Ovary (tissue), 9 donors: ENCODE results near the gene SLC25A25. TPM values are rescaled to one million over a fixed set of nuclear protein-coding genes. Genes with fewer than 3 reads are reported as not detected.

Experiments used
- DNase-seq, 5 donors: peaks; one replicate each; pipeline ENCODE4 v3.0.0-alpha.2; 2019 to 2020
- H3K27ac ChIP-seq, 2 donors: fragments of 200-600 bp; one replicate each; pipeline versions ENCODE4 v1.5.1 to v1.8.0; 2019 to 2022
- H3K27me3 ChIP-seq: fragments of 200-600 bp; one replicate; pipeline ENCODE4 v1.8.0; 2022
- H3K36me3 ChIP-seq: fragments of 200-600 bp; sonication (generic); one replicate; pipeline ENCODE4 v1.5.1; 2019
- H3K4me1 ChIP-seq: one replicate; pipeline ENCODE4 v1.8.1; 2013; ENCODE audit warnings: mild to moderate bottlenecking, moderate library complexity; ENCODE audit not compliant: insufficient read depth
- H3K4me3 ChIP-seq: fragments of 200-600 bp; sonication (generic); one replicate; pipeline ENCODE4 v1.5.1; 2017
- H3K9me3 ChIP-seq, 2 donors: fragments of 200-600 bp in 1 of 2; sonication (generic) in 1 of 2; one replicate each; pipeline versions ENCODE4 v1.5.1 to v1.8.1; 2013 to 2019; ENCODE audit warnings: mild to moderate bottlenecking in 1 of 2, moderate library complexity in 1 of 2
- EP300 ChIP-seq: sonication (generic); formaldehyde crosslinking; IDR thresholded peaks from one replicate; pipeline ENCODE4 v1.6.1; 2017; ENCODE audit warnings: antibody characterized with exemption
- POLR2A ChIP-seq: fragments of 450-650 bp; IDR thresholded peaks from one replicate; pipeline ENCODE4 v1.6.1; 2017; ENCODE audit warnings: antibody characterized with exemption, mild to moderate bottlenecking, moderate library complexity
- WGBS, 3 donors: extraction: QIAGEN DNeasy Blood & Tissue Kit in 1 of 3; methylation state at CpG; one replicate each; pipeline versions ENCODE4 v1.1.5 to v1.1.7; 2013 to 2017; 5-methylcytosine and 5-hydroxymethylcytosine counted together
- intact Hi-C, 4 donors: fragments of 100-400 bp; cut with DNase I; formaldehyde crosslinking; loops; one replicate each; pipeline versions ENCODE4 v1.11.0 to v1.15.1; 2022 to 2023
- polyA plus RNA-seq, 2 donors: library from polyadenylated mRNA; stranded (reverse); fragments of 200-250 nt in 1 of 2; fragments of 350-450 nt in 1 of 2; fragmentation: Illumina TruSeq in 1 of 2; extraction: RNeasy Lipid Tissue Mini Kit (QIAGEN cat#74804) in 1 of 2; gene quantifications; one replicate each; pipeline ENCODE4 v1.2.3, GENCODE V29; 2013 to 2014
- total RNA-seq, 7 donors: library from RNA; depleted of rRNA in 2 of 7; stranded (reverse); fragments of >200 nt in 2 of 7; fragmentation: NEBNext Ultra II Directional in 3 of 7; extraction: Animal tissue kit (Norgen Biotek cat#: 25700) in 3 of 7; gene quantifications; one replicate each; pipeline versions ENCODE4 v1.1.0 to v1.2.4, GENCODE V29; 2016 to 2023
- TF ChIP-seq, protein P1 (sequence below), 3 donors: fragments of 450-650 bp in 2 of 3; fragments of 200-600 bp in 1 of 3; IDR thresholded peaks; one replicate each; pipeline versions ENCODE4 v1.5.1 to v1.8.0; 2016 to 2022; ENCODE audit warnings: antibody characterized with exemption in 3 of 3, mild to moderate bottlenecking in 1 of 3
- donor health status: DM: no; HTN: no; CAD: no; lungs with moderate emphysema.
- donor health status: DM: no; HTN: no; CAD: no.
- donor health status: Bipolar disorder and iron deficiency.
- donor health status: DM: yes; HTN: yes; CAD: no.
- donor health status: DM: no; HTN: no; CAD: no.
- donor health status: DM: yes; HTN: yes; CAD: no.

SLC25A25 gene
- total and polyA plus RNA-seq, 9 donors = 23.4 to 90.1 (median 39.8) TPM

DNA sequence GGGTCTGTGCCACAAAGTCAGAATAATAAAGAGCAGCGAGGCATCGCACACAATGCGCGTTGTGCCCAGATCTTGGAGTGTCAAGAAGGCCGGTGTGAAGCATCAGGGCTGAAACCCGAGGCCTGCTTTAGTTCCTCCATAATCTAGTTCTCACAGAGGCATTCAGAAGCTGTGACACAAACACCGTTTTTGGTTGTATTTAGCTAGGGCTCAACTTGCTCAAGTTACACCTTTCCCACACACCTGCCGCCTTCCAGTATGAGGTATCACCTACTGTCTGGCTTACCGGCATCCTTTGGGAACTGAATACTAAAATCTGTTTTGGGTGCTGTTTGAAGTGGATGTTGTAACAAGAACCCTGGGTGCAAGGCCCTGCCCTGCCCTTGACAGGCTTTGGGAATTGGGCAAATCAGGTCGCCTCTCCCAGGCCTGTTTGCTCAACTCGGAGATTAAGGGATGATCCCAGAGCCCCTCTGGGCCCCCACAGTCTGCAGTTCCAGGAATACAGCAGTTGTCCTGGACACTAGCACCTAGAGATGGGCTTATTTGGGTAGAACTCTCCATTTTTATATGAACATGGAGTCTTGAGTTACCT, 27.0 kb downstream of the SLC25A25 start:
- Histone ChIP-seq H3K36me3 (no peaks in the 10 kb centered on the region), H3K27me3 (no peaks in the 10 kb centered on the region), H3K27ac (peak overlapping the region; percentile 66 to 84), H3K4me3 (no peak overlapping the region), H3K9me3 (no peaks in the 10 kb centered on the region), H3K4me1 (peaks cover 45% of the 10 kb centered on the region)
- 49 to 66% (median 51%) methylated on average over 11 of the region's 11 CpGs for WGBS, 3 donors
- TF ChIP-seq POLR2A = no peak
- no peak for TF ChIP-seq EP300
- TF ChIP-seq, protein P1, sequence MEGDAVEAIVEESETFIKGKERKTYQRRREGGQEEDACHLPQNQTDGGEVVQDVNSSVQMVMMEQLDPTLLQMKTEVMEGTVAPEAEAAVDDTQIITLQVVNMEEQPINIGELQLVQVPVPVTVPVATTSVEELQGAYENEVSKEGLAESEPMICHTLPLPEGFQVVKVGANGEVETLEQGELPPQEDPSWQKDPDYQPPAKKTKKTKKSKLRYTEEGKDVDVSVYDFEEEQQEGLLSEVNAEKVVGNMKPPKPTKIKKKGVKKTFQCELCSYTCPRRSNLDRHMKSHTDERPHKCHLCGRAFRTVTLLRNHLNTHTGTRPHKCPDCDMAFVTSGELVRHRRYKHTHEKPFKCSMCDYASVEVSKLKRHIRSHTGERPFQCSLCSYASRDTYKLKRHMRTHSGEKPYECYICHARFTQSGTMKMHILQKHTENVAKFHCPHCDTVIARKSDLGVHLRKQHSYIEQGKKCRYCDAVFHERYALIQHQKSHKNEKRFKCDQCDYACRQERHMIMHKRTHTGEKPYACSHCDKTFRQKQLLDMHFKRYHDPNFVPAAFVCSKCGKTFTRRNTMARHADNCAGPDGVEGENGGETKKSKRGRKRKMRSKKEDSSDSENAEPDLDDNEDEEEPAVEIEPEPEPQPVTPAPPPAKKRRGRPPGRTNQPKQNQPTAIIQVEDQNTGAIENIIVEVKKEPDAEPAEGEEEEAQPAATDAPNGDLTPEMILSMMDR (IDR thresholded peaks at IDR 0.05) = no peak
- intact Hi-C loops = loop anchor here in 1 of 4 donors (5.0 kb wide), 1 partner anchor 38 kb away; no protein-coding TSS in a partner anchor
- DNase-seq = peak in 1 of 5 donors; percentile 51

DNA sequence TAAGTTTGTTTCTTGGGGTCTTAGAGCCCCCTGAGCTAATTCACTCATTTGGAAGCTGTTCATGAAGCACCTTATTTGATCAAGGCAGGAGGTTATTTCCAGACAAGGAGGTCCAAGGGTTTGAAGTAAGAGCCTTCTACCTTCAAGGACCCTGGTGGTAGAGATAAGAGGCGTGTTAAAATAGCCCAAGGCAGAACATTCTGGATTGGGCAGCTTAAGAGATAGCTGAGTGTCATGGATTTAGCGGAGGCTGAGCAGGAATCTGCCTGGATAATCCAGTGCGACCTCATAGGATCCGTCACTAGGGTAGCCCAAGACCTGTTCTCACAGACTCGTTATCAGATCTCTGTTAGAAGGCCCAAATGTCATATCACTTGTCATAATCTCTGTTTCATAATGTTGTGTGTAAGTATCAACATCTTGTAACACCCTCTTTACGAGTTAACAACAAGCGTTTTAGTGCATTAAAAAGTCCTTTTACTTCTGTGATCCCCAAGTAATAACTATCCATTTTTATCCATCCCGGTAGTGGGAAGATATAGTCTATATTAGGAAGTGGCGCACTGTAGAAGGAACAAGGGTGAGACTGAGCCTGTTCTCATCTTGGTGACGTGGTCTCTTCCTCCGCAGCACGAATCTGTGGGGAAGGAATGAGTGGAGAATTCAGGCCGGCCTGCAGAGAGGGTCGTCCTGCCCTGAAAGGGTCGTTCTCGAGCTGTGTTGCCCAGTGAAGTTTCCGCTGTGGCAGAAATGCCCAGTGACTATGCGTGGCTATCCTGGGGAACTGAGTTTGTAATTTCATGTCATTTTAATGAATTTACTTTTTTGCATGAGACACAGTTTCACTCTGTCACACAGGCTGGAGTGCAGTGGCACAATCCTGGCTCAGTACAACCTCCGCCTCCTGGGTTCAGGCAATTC, 28.8 kb downstream of the SLC25A25 start:
- H3K9me3 ChIP-seq = no peaks in the 10 kb centered on the region
- no peaks in the 10 kb centered on the region for H3K27me3 ChIP-seq
- 63 to 71% (median 65%) methylated on average over 19 of the region's 19 CpGs for WGBS, 3 donors
- H3K4me1 ChIP-seq = peaks cover 51% of the 10 kb centered on the region
- TF ChIP-seq POLR2A (no peak), EP300 (no peak)
- TF ChIP-seq, protein P1 (IDR thresholded peaks at IDR 0.05) = no peak
- peak overlapping the region; percentile 54 to 84 for H3K27ac ChIP-seq
- intact Hi-C loops = loop anchor here in 1 of 4 donors (5.0 kb wide), 1 partner anchor 40 kb away; no protein-coding TSS in a partner anchor
- no peak for DNase-seq
- H3K36me3 ChIP-seq = no peaks in the 10 kb centered on the region
- no peak overlapping the region for H3K4me3 ChIP-seq

DNA sequence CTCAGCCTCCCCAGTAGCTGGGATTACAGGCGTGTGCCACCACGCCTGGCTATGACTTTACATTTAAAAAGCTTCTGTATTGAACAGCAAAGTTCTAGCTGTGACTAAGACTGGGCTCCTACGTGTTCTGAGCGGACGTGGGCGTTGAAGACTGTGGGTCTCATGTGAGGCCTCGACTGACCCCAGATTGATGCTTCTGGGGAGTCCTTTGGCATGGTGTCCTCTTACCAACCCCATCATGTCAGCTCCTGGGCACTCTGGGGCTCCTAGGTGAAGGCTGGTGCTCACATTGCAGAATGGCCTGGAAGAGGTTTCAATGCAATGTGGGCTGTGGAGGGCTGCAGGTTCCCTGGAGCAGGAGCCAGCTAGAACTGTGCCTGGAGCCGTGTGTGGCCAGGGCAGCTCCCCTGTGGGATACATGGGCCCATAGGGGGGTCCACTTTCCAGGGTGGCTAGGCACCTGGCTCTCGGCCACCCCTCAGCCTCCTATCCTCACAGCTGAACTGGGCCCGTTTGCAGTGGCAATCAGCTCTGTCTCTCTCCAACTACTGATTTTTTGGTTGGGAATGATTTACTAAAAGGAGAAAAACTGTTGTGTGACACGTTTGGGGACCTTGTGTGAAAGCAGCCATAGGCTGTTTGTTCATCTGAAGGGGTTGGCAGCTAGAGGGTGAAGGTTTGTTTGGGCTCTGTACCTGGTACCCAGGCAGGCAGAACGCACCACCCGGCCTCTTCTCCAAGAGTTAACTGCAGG, 29.7 kb downstream of the SLC25A25 start:
- no peak overlapping the region for H3K4me3 ChIP-seq
- peak in 1 of 5 donors; percentile 50 for DNase-seq
- WGBS, 3 donors = 49 to 57% (median 50%) methylated on average over 13 of the region's 13 CpGs
- TF ChIP-seq EP300 (no peak), POLR2A (no peak)
- TF ChIP-seq, protein P1 (IDR thresholded peaks at IDR 0.05) = no peak
- peak overlapping the region; percentile 54 to 84 for H3K27ac ChIP-seq
- H3K4me1 ChIP-seq = peaks cover 53% of the 10 kb centered on the region
- H3K27me3 ChIP-seq = no peaks in the 10 kb centered on the region
- no peaks in the 10 kb centered on the region for H3K36me3 ChIP-seq
- intact Hi-C loops = loop anchor here in 1 of 4 donors (5.0 kb wide), 1 partner anchor 40 kb away; no protein-coding TSS in a partner anchor
- no peaks in the 10 kb centered on the region for H3K9me3 ChIP-seq
